Esophagus muscularis mucosa (tissue), 3 donors: ENCODE data around the gene FER.

ENCODE experiments used
- CTCF ChIP-seq, 3 experiments: fragments of 200-600 bp in 2 of 3; fragments of 450-650 bp in 1 of 3; sonication (generic) in 2 of 3; IDR thresholded peaks; one replicate each; pipeline ENCODE4 v1.5.1; 2017 to 2019; ENCODE audit warnings: antibody characterized with exemption in 3 of 3, mild to moderate bottlenecking in 2 of 3, moderate library complexity in 1 of 3
- POLR2AphosphoS5 ChIP-seq, 2 donors: sonication (generic); formaldehyde crosslinking; IDR thresholded peaks; one replicate each; pipeline ENCODE4 v1.6.1; 2017; ENCODE audit warnings: antibody characterized with exemption in 2 of 2

GRCh38 chr5:109145139-109145538 lies 397.4 kb downstream of the FER start:
- TF ChIP-seq CTCF (IDR thresholded peaks at IDR 0.05) (no peak), POLR2AphosphoS5 (IDR thresholded peaks at IDR 0.05) (no peak)
